ENCODE results near the gene HSPB3.
A peak's percentile ranks its signal among the peaks of the same experiment; 100 is the strongest.
"Not testable (repeated sequence)": the region's sequence is repeated elsewhere in the genome, so short reads cannot be mapped to it uniquely, and the experiment has no call there.

HSPB3 gene

DNA sequence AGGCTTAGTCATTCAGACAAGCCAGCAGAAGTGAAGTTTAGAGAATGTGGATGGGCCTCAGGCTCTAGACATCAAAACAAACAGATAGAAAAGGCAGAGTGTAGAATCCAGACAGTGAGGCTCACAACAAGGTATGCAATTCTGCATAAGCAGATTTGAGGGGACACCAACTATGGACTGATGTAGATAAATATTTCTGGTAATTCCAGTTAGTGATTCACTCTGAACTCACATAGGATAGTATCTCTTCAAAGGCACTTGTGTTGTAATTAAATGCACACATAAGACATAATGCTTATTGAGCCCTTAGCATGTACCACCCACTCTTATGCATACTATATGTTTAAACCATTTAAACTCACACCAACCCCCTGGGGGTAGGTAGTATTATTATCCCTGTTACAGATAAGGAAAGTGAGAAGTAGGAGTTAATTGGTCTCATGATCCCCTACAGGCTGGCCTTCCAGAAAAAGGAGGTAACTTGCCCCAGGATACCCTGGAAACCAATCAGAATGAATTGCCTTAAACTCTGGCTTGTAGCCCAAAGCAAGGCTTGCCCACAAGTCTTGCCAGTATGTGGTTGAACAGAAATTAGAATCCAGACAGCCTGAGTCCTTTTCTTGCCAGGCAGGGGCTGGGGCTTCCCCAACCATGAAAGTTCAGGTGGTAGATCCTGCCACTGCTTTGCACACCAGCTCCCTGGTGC is 39.5 kb upstream of the HSPB3 start:
- Histone ChIP-seq H3K36me3 (ENCODE audit: control insufficient read depth, insufficient read depth, low read length) (no peaks in the 10 kb centered on the region), H2AFZ (no peak overlapping the region), H3K9me3 (ENCODE audit: control insufficient read depth, low read length) (no peaks in the 10 kb centered on the region), H3K27ac (no peak overlapping the region), H3K9ac (no peak overlapping the region), H3K4me3 (ENCODE audit: low read depth, low read length) (no peak overlapping the region), H3K4me1 (no peaks in the 10 kb centered on the region), H3K27me3 (ENCODE audit: control insufficient read depth, insufficient read depth, low read length) (no peaks in the 10 kb centered on the region), H3K79me2 (no peaks in the 10 kb centered on the region), H3K4me2 (ENCODE audit: low read length) (no peak overlapping the region)
- TF ChIP-seq, protein P1, sequence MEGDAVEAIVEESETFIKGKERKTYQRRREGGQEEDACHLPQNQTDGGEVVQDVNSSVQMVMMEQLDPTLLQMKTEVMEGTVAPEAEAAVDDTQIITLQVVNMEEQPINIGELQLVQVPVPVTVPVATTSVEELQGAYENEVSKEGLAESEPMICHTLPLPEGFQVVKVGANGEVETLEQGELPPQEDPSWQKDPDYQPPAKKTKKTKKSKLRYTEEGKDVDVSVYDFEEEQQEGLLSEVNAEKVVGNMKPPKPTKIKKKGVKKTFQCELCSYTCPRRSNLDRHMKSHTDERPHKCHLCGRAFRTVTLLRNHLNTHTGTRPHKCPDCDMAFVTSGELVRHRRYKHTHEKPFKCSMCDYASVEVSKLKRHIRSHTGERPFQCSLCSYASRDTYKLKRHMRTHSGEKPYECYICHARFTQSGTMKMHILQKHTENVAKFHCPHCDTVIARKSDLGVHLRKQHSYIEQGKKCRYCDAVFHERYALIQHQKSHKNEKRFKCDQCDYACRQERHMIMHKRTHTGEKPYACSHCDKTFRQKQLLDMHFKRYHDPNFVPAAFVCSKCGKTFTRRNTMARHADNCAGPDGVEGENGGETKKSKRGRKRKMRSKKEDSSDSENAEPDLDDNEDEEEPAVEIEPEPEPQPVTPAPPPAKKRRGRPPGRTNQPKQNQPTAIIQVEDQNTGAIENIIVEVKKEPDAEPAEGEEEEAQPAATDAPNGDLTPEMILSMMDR (IDR thresholded peaks at IDR 0.05) = no peak

DNA sequence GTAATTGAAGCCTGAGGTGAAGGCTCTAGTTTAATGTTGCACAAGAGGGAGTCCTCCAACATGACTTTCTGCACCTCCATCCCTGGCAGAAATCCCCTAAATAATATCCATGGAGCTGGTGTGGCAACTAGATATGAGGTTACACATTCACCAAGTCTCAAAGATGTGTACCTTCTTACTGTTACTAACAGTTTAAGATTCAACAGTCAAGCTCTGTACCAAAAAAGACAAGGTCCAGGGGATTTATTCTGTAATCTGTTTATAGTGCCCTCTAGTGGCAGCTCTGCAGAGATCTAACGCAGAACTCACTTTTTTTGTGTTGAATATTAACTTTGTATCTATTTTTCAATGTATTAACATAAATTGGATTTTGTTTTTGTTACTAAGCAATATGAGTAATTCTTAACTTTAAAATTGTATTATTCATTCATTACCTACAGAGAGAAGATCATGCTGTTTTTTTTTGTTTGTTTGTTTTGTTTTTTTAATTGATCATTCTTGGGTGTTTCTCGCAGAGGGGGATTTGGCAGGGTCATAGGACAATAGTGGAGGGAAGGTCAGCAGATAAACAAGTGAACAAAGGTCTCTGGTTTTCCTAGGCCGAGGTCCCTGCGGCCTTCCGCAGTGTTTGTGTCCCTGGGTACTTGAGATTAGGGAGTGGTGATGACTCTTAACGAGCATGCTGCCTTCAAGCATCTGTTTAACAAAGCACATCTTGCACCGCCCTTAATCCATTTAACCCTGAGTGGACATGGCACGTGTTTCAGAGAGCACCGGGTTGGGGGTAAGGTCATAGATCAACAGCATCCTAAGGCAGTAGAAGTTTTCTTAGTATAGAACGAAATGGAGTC is 35.7 kb upstream of the HSPB3 start:
- not testable (repeated sequence) for H3K27me3 ChIP-seq (ENCODE audit: control insufficient read depth, insufficient read depth, low read length); H3K36me3 ChIP-seq (ENCODE audit: control insufficient read depth, insufficient read depth, low read length)

DNA sequence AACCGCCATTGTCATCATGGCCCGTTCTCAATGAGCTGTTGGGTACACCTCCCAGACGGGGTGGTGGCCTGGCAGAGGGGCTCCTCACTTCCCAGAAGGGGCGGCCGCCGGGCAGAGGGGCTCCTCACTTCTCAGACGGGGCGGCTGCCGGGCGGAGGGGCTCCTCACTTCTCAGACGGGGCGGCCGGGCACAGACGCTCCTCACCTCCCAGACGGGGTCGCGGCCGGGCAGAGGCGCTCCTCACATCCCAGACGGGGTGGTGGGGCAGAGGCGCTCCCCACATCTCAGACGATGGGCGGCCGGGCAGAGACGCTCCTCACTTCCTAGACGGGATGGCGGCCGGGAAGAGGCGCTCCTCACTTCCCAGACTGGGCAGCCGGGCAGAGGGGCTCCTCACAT is 35.0 kb upstream of the HSPB3 start:
- not testable (repeated sequence) for H3K4me2 ChIP-seq (ENCODE audit: low read length); H3K4me1 ChIP-seq; H3K4me3 ChIP-seq (ENCODE audit: low read depth, low read length); H3K27ac ChIP-seq; H3K79me2 ChIP-seq; H3K36me3 ChIP-seq (ENCODE audit: control insufficient read depth, insufficient read depth, low read length); H3K27me3 ChIP-seq (ENCODE audit: control insufficient read depth, insufficient read depth, low read length); H3K9ac ChIP-seq; H2AFZ ChIP-seq; H3K9me3 ChIP-seq (ENCODE audit: control insufficient read depth, low read length)

More for the DNA sequence above, 35.7 kb upstream of the HSPB3 start:
- H3K4me1 ChIP-seq; H3K4me2 ChIP-seq (ENCODE audit: low read length); H2AFZ ChIP-seq; H3K4me3 ChIP-seq (ENCODE audit: low read depth, low read length); H3K9ac ChIP-seq; H3K9me3 ChIP-seq (ENCODE audit: control insufficient read depth, low read length); H3K27ac ChIP-seq; H3K79me2 ChIP-seq: not testable (repeated sequence)
- TF ChIP-seq, protein P1 (IDR thresholded peaks at IDR 0.05) = peak; percentile 89

DNA sequence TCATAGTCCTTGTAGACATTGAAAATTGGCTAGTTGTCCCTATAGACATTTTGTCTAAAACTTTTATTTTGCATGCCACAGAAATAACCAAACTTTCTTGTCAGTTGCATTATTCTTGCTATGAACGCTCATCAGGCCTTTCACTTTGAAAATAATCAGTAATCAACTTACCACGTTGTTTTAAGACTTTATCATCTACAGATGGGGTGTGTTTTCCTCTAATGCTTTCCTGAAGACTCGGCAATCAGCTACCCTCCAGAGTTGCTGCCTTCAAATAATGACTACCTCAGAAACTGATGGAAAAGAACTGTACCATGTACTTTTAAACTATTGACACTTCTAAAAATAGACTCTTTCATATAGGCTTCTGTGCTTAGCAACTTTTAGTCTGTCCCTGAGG is 33.5 kb upstream of the HSPB3 start:
- no peak overlapping the region for H3K4me2 ChIP-seq (ENCODE audit: low read length)

DNA sequence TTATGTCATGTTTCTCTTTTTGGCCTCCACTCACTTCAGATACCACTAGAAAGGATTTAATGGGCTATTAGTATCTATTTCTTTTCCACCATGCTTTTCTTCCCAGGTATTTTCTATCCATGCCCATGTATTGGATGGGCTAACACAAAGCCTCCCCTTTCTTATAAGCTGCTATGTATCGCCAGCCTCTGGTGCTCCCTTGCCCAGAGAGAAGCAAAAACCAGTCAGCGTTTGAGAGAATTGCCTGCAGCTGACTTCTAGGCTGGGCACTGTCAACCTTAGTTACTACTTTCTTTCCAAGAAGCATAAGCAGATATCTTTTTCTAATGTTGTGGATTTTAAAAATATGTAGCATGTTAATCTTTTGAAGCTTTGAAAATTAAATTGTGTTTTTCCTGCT is 30.2 kb upstream of the HSPB3 start:
- Histone ChIP-seq H3K27ac (no peak overlapping the region), H3K79me2 (no peaks in the 10 kb centered on the region), H3K9me3 (ENCODE audit: control insufficient read depth, low read length) (no peaks in the 10 kb centered on the region), H3K36me3 (ENCODE audit: control insufficient read depth, insufficient read depth, low read length) (no peaks in the 10 kb centered on the region), H3K4me1 (no peaks in the 10 kb centered on the region), H2AFZ (no peak overlapping the region), H3K4me3 (ENCODE audit: low read depth, low read length) (no peak overlapping the region), H3K27me3 (ENCODE audit: control insufficient read depth, insufficient read depth, low read length) (no peaks in the 10 kb centered on the region), H3K9ac (no peak overlapping the region), H3K4me2 (ENCODE audit: low read length) (no peak overlapping the region)
- TF ChIP-seq, protein P1 (IDR thresholded peaks at IDR 0.05) = no peak

More for the DNA sequence above, 33.5 kb upstream of the HSPB3 start:
- H3K9me3 ChIP-seq (ENCODE audit: control insufficient read depth, low read length) = no peaks in the 10 kb centered on the region
- no peaks in the 10 kb centered on the region for H3K79me2 ChIP-seq
- no peaks in the 10 kb centered on the region for H3K27me3 ChIP-seq (ENCODE audit: control insufficient read depth, insufficient read depth, low read length)
- no peak overlapping the region for H3K27ac ChIP-seq
- H3K36me3 ChIP-seq (ENCODE audit: control insufficient read depth, insufficient read depth, low read length) = no peaks in the 10 kb centered on the region
- H2AFZ ChIP-seq = no peak overlapping the region
- TF ChIP-seq, protein P1 (IDR thresholded peaks at IDR 0.05) = no peak
- H3K9ac ChIP-seq = no peak overlapping the region
- H3K4me1 ChIP-seq = no peaks in the 10 kb centered on the region
- H3K4me3 ChIP-seq (ENCODE audit: low read depth, low read length) = no peak overlapping the region

All from parathyroid adenoma (tissue), 2 donors.